HG03097 (cell line): Measurements from ENCODE around the gene OR13D1.
"Not testable (repeated sequence)": the region's sequence is repeated elsewhere in the genome, so short reads cannot be mapped to it uniquely, and the experiment has no call there.

ENCODE experiments used
- ATAC-seq: cut with Tn5 transposase; IDR thresholded peaks from one replicate; pipeline ENCODE4 v1.9.1; 2021; ENCODE audit not compliant: unreplicated experiment, low FRiP score

Gene OR13D1

DNA sequence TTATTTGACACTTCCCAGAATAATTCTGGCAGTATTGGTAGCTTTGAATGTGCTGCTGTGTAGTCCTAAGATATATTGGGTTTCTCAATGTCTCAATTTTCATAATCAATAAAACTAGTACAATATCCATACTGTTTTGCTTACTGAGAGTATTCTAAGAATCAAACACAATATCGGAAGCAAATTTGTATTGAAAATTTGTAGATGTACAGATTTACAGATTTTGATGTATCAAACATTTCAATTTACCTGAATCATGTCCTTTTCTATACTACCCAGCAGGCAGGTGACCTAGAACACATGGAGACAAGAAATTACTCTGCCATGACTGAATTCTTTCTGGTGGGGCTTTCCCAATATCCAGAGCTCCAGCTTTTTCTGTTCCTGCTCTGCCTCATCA lies at the start of gene OR13D1:
TSS of gene OR13D1 (plus strand) at position 301 of the 400 bp plus-strand sequence. CDS start at position 301, 0 bp downstream.
- no peak for ATAC-seq

- ATAC-seq = no peak
Observed at GRCh38 chr9:104658496-104659195, 35.7 kb upstream of the OR13D1 start.

DNA sequence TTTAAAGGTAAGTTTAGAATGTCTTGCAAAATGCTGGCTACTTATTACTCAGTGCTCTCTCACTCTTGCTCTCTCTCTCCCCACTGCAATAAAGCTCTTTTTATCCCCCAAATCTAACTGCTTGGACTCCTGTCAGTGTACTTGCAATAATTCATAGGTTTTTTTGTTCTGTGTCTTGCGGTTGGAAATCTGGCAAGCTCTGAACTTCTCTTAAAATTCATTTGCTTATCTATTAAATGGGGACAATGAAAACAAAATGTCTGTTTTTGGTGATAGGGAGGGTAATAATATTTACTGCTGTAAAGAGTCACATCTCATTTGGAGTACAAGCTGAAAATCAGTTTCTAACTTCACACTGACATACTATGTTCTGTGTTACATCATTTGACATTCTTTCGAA lies 18.7 kb upstream of the OR13D1 start:
- ATAC-seq = no peak

DNA sequence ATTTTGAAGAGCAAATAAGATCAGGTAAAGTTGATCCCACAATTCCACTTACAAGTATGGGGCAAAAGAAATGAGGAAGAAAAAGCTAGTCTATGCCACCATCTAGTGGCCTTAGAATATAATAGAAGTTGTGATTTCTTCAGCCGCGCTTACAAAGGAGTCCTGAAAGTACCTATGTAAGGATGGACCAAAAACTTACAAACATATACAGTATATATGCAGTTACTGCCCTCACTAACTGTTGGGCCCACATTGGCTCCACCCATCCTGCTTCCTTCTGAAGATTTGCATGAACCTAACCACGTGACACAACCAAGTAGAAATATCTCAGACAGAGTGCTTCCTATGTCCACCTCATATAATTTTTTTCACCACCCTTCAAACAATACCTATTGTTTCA lies 11.7 kb upstream of the OR13D1 start:
- peak; percentile 76 for ATAC-seq

- no peak for ATAC-seq
Observed at GRCh38 chr9:104686081-104686480, 8.2 kb upstream of the OR13D1 start.

DNA sequence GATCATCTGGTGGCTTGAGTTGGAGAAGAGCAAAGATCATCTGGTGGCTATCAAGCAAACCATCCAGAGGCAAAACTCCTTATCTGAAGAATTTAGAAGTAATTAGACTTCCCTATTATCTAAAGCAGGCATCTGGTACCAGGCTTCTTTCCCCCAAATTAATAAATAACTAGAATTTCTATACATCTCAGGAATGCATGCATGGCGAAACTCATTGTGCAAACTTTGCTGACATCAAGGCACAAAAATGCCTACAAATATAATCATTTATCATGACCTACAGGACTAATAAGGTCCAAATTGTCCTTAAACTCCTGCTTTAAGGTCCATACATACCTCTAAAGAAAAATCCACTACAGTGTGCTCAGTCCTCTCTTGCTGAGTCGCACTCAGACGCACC lies 6.0 kb downstream of the OR13D1 start:
- no peak for ATAC-seq

DNA sequence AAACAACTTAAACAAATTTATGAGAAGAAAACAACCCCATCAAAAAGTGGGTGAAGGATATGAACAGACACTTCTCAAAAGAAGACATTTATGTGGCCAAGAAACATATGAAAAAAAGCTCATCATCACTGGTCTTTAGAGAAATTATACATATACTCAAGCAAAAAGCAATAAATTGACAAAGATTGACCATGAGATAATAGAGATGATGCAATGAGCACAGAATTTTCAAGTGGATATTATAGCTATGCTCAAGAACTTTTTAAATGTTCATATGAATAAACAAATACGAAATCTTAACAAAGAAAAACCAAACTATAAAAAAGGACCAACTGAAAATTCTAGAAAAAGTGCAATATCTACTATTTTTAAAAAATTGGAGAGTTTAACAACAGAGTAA lies 14.4 kb downstream of the OR13D1 start:
- ATAC-seq = not testable (repeated sequence)

DNA sequence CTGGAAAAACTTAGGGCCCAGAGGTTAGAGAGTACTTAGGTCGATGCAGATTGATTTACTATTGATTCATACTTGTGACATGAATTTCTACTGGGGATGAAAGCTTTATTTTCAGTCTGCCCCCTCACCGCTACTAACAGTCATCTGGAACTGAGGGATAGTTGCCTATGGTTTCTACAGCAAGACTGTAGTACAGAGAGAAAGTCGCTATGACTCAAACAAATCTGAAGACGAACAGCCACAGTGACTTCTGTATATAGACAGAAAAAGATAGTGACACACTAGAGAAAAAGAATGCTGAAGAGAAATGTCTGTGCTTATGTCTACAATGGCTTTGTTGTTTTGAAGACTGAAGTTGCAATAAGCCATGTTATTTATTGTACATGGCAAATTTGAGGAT lies 17.3 kb downstream of the OR13D1 start:
- ATAC-seq = no peak

DNA sequence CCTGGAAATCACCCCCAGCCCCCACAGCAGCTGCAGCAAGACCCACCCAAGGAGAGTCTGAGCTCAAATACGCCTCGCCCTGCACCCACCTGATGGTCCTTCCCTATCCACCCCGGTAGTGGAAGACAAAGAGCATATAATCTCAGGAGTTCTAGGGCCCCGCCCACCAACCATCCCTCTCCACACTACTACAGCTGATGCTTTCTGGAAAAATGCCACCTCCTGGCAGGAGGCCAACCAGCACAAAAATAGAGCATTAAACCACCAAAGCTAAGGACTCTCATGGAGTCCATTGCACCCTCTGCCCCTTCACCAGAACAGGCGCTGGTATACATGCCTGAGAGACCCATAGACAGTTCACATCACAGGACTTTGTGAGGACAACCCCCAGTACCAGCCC lies 30.7 kb downstream of the OR13D1 start:
- no peak for ATAC-seq

DNA sequence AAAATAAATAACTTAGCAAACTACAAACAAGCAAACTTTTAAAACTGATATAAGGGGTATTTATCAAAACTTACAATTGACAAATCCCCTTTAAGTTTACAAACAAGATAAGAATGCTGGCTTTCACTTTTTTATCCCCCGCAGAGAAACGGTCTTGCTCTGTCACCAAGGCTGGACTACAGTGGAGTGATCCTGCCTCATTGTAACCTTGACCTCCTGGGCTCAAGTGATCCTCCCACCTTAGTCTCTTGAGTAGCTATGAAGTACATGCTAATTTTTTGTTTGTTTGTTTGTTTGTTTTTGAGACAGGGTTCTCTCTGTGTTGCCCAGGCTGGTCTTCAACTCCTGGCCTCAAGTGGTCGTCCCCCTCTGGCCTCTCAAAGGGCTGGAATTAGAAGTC lies 44.1 kb downstream of the OR13D1 start:
- no peak for ATAC-seq

- ATAC-seq = no peak
Observed at GRCh38 chr9:104740621-104741020, 46.3 kb downstream of the OR13D1 start.

DNA sequence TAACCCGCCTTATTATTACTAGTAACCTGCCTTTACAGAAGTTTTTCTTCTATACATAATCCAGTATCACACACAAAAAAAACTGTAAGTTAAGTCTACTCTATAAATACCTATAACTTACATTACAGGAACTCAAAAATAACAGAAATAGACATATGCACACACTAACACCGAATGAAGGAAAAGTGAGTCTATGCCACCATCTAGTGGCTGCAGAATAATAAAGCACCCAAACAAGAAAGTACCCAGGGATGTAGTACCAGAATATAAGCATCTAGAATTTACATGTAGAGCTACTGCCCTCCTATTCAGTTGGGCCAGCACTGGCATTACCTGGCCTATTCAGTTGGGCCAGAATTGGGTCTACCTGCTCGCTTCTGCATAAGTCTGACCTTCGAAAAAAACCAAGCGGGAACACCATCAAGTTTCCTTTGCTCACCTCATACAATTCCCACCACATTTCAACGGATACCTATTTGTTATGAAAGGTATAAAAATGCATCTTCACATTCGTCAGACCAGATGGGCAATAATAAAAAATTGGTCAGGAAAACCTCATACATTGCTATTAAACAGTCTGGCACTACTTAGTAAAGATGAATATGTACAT lies 49.2 kb downstream of the OR13D1 start:
- ATAC-seq = peak; percentile 36
